IPS-18c (cell line): ENCODE measurements around the gene DEPDC1B.
"Not testable (repeated sequence)": the region's sequence is repeated elsewhere in the genome, so short reads cannot be mapped to it uniquely, and the experiment has no call there.

Source experiments
- H3K4me3 ChIP-seq: 2 replicates; pipeline ENCODE4 v1.7.0; 2013; ENCODE audit warnings: low read depth, mild to moderate bottlenecking, low read length, moderate library complexity; ENCODE audit not compliant: insufficient read depth
- H3K9me3 ChIP-seq: one replicate; pipeline ENCODE4 v1.6.1; 2013; ENCODE audit warnings: mild to moderate bottlenecking, low read length, moderate library complexity; ENCODE audit not compliant: control insufficient read depth, insufficient read depth

Gene DEPDC1B

GRCh38 chr5:60630179-60630578 lies 69.8 kb downstream of the DEPDC1B start:
- Histone ChIP-seq H3K4me3 (no peak overlapping the region), H3K9me3 (peaks cover 2% of the 10 kb centered on the region)

DNA sequence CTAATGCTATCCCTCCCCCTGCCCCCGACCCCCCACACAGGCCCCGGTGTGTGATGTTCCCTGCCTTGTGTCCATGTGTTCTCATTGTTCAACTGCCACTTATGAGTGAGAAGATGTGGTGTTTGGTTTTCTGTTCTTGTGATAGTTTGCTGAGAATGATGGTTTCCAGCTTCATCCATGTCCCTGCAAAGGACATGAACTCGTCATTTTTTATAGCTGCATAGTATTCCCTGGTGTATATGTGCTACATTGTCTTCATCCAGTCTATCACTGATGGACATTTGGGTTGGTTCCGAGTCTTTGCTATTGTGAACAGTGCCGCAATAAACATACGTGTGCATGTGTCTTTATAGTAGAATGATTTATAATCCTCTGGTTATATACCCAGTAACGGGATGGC lies 75.1 kb downstream of the DEPDC1B start:
- not testable (repeated sequence) for H3K4me3 ChIP-seq, H3K9me3 ChIP-seq

GRCh38 chr5:60620752-60621151 lies 79.2 kb downstream of the DEPDC1B start:
- not testable (repeated sequence) for H3K9me3 ChIP-seq, H3K4me3 ChIP-seq

DNA sequence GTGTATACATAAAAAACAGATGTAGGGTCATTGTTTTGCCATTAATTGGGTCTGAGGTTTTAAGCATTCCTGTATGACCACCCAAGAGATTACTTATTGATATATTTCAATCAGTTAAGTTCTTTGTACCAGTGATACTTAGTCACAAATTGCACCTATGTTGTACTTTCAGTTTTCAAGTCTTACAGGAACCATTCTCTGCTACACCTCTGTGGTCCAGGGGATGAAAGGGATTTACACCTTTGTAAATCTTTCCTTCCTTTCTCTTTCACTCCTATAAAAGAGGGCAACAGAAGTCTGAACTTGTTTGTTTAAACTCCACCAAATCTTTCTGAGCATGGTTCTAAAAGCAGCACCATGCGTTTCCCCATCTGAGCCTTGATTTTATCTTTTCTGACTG lies 86.1 kb downstream of the DEPDC1B start:
- H3K9me3 ChIP-seq, result peaks cover 10% of the 10 kb centered on the region

DNA sequence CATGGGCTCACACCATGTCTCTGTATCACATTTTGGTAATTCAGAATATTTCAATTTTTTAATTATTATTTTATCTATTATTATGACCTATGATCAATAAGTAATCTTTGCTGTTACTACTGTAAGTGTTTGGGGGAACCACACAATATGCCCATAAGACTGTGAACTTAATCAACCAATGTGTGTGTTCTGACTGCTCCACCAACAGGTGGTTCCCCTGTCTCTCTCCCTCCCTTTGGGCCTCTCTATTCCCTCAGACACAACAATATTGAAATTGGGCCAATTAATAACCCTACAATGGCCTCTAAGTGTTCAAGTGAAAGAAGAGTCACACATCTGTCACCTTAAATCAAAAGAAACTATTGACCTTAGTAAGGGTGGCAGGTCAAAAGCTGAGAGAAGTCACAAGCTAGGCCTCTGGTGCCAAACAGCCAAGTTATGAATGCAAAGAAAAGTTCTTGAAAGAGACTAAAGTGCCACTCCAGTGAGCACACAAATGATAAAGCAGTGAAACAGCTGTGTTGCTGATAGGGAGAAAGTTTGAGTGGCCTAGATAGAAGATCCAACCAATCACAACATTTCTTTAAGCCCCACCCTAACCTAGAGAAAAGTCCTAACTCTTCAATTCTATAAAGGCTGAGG lies 88.7 kb downstream of the DEPDC1B start:
- H3K4me3 ChIP-seq, result no peak overlapping the region
- H3K9me3 ChIP-seq, result peaks cover 7% of the 10 kb centered on the region

More for the DNA sequence above, 86.1 kb downstream of the DEPDC1B start:
- no peak overlapping the region for H3K4me3 ChIP-seq

DNA sequence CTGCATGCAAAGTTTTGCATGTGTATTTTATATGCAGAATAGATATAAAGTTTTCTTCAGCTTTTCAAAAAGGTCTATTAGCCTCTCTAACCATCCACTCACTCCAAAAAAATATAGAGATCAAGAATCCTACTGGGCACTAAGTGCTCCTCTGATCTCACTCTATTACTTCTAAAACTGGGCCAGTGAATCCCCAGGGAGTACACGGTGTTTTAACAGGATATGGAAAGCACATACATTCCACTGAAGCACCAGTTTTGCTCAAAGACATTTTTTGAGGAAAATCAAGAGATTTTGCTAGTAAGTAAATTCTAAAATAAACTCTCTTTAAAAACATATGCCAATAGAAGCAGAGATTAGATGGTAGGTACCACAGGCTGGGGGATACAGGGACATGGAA lies 95.2 kb downstream of the DEPDC1B start:
- Histone ChIP-seq H3K4me3 (no peak overlapping the region), H3K9me3 (no peaks in the 10 kb centered on the region)

- H3K9me3 ChIP-seq, result no peaks in the 10 kb centered on the region
These were observed 101.5 kb downstream of the DEPDC1B start for GRCh38 chr5:60598424-60598823.

DNA sequence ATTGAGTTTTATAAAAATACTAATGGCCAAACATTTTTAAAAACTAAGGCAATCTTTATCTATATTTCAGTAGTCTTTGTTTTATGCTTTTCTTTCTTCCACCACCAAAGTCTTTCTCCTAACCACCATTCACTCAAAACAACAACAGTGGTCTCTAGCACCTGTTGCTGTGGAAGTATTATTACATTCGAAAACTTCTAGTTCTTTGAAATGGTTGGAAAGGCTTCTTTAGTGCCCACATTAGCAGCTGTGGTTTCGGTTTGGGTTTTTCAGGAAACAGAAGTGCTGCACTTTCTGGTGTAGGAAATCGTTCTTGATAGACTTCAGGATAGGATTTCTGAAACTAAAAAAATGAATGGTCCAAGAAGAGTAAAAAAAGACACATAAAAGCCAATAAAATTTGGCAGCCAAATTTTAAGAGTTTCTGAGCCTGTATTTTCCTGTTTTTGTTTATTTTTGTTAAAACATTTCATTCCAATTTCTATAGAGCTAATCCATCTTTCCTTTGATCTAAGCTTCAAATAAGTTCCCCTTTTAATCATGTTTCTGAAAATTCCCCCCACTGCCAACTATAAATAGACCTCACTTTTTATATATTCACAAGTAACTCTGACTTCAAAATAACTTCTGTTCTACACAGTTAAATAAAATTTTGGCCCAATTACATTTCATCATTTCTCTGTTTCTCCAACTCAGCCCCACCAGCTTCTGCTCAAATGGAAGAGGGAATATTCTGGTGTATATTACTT lies 102.2 kb downstream of the DEPDC1B start:
- no peak overlapping the region for H3K4me3 ChIP-seq

More at GRCh38 chr5:60598424-60598823, 101.5 kb downstream of the DEPDC1B start:
- H3K4me3 ChIP-seq, result no peak overlapping the region

GRCh38 chr5:60594715-60595477 lies 105.1 kb downstream of the DEPDC1B start:
- Histone ChIP-seq H3K9me3 (no peaks in the 10 kb centered on the region), H3K4me3 (no peak overlapping the region)

More for the DNA sequence above, 102.2 kb downstream of the DEPDC1B start:
- no peaks in the 10 kb centered on the region for H3K9me3 ChIP-seq

- Histone ChIP-seq H3K9me3 (no peaks in the 10 kb centered on the region), H3K4me3 (no peak overlapping the region)
These were observed 109.8 kb downstream of the DEPDC1B start for GRCh38 chr5:60590172-60590571.

GRCh38 chr5:60587312-60587711 lies 112.7 kb downstream of the DEPDC1B start:
- not testable (repeated sequence) for H3K4me3 ChIP-seq, H3K9me3 ChIP-seq

- H3K9me3 ChIP-seq, result no peaks in the 10 kb centered on the region
- no peak overlapping the region for H3K4me3 ChIP-seq
These were observed 113.6 kb downstream of the DEPDC1B start for GRCh38 chr5:60586307-60586901.

GRCh38 chr5:60585618-60586017 lies 114.3 kb downstream of the DEPDC1B start:
- Histone ChIP-seq H3K9me3 (no peaks in the 10 kb centered on the region), H3K4me3 (no peak overlapping the region)

DNA sequence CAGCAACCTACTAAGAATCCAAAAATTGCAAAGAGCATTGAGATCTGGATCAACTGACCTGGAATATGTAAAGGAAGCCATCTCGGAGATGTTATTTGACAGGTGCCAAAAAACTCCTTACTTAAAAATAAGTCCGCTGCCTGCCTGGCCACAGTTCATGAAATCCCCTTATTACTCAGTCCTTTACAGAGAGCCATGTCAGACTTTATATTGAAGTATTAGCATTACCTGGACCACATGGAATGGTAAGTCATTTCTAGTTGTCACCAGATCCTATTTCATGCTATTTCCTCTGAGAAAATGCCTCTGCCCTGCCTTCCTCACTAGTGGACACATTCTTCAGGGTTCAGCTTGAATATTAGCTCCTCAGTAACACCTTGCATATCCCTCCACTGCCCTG lies 115.7 kb downstream of the DEPDC1B start:
- H3K4me3 ChIP-seq, result no peak overlapping the region
- no peaks in the 10 kb centered on the region for H3K9me3 ChIP-seq

DNA sequence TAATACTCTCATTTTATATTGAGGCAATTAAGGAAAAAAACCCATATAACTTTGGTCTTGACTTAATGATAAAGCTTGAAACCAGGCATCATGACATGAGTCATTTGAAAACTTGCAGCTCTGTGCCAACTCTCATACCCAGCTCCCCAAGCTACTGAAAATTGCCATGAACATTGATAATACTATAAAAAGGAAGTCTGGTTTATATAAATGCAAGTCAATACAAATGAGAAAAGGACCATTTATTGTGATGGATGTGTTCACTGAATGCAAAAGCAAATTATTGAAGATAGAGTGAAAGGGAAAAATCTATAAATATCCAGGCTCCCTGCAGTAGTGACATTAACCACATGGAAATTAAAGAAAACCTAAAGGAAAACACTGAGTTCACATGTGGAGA lies 116.3 kb downstream of the DEPDC1B start:
- Histone ChIP-seq H3K4me3 (no peak overlapping the region), H3K9me3 (no peaks in the 10 kb centered on the region)

GRCh38 chr5:60578315-60578714 lies 121.7 kb downstream of the DEPDC1B start:
- Histone ChIP-seq H3K4me3 (no peak overlapping the region), H3K9me3 (no peaks in the 10 kb centered on the region)

DNA sequence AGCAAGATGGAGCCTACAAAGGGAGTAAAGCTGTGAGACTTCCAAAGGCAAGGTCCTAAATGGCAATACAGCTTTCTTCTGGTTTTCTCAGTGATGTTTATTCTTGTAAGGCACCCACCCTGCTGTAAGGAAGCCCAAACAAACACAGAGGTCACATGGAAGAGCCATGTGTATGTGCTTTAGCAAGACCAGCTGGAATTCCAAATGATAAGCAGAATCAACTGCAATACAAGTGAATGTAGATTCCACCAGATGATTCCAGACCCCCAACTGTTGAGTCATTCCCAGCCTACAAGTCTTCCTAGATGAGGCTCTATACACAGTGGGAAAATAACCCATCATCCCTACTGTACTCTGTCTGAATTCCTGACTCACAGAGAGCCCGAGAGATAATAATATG lies 122.8 kb downstream of the DEPDC1B start:
- H3K9me3 ChIP-seq, result no peaks in the 10 kb centered on the region

DNA sequence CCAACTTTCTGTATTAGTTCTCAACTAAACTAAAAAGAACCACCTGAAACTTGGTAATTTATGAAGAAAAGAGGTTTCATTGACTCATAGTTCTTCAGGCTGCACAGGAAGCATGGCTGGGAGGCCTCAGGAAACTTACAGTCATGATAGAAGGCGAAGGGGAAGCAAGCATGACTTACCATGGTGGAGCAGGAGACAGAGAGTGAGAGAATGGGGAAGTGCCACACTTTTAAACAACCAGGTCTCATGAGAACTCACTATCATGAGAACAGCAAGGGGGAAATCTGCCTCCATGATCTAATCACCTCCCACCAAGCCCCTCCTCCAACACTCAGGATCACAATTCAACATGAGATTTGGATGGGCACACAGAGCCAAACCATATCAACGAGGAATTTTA lies 123.5 kb downstream of the DEPDC1B start:
- H3K4me3 ChIP-seq, result no peak overlapping the region
- no peaks in the 10 kb centered on the region for H3K9me3 ChIP-seq

More for the DNA sequence above, 122.8 kb downstream of the DEPDC1B start:
- no peak overlapping the region for H3K4me3 ChIP-seq
